SKM-1 (cell line): Measurements from ENCODE around the gene MRGPRD.

Experiments
- DNase-seq: peaks from one replicate; lab custom pipeline; 2025; ENCODE audit not compliant: unreplicated experiment; lab: John Stamatoyannopoulos, UW

The MRGPRD gene

DNA sequence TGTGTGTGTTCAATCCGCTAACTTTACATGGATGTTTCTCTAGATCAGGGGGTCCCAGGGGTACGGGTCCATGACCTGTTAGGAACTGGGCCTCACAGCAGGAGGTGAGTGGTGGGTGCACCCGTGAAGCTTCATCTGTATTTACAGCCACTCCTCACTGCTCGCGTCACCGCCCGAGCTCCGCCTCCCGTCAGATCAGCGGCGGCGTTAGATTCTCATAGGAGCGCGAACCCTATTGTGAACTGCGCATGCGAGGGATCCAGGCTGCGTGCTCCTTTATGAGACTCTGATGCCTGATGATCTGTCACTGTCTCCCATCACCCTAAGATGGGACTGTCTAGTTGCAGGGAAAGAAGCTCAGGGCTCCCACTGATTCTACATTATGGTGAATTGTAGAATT, 31.9 kb downstream of the MRGPRD start:
- no peak for DNase-seq

DNA sequence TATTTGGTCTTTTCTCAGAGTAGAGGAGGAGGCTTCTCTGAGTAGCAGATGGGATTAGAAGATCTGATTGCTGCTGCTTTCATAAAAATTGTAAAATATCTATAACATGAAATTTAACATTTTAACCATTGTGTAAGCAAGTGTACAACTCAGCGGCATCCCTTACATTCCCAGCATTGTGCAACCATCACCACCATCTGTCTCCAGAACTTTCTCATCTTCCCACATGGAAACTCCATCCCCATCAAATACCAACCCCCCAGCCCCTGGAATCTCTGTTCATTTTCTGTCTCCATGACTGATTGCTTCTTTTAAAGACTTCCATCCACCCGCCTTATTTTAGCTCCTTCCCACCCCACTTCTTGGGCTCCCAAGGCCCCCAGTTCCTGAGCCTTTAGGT, 32.3 kb downstream of the MRGPRD start:
- DNase-seq, result no peak

DNA sequence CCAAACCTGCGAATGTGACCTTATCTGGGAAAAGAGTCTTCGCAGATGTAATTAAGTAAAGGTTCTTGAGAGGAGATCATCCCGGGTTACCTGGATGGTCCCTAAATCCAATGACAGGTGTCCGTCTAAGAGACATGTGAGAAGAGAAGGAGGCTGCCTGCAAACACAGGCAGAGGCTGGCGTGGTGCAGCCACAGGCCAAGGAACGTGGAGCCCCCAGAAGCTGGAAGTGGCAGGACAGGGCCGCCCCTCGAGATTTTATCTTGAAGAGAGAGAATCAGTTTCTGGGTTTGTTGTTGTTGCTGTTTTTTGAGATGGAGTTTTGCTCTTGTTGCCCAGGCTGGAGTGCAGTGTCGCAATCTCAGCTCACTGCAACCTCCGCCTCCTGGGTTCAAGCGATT, 33.6 kb downstream of the MRGPRD start:
- no peak for DNase-seq

DNA sequence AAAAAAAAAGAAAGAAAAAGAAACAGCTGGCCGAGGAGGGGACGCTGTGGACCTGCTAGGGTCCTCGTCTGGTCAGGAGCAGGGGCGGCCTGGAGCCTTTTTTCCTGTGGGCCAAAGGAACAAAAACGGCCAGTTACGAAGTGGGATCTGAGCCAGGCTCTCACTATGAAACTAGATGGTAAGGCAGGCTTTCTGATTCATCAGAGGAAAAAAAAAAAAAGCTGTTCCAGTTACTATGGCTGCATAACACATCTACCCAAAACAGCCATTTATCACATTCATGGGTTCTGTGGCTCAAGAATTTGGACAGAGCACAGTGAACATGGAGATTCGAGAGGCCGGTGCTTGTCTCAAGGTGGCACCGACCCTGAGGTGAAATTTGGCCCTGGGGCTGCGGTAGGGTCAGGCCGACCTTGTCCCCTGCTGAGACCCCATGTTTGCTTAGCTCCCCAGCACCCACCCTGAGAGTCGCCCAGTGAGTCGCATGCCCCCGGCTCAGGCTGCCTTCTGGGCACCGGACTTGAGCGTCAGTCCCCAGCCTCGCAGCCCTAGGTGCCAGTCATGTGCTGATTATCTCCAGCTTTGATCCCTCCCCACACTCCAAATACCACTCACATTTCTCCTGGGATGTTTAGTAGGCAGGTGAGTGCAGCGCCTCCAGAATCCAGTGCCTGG, 34.2 kb downstream of the MRGPRD start:
- no peak for DNase-seq

DNA sequence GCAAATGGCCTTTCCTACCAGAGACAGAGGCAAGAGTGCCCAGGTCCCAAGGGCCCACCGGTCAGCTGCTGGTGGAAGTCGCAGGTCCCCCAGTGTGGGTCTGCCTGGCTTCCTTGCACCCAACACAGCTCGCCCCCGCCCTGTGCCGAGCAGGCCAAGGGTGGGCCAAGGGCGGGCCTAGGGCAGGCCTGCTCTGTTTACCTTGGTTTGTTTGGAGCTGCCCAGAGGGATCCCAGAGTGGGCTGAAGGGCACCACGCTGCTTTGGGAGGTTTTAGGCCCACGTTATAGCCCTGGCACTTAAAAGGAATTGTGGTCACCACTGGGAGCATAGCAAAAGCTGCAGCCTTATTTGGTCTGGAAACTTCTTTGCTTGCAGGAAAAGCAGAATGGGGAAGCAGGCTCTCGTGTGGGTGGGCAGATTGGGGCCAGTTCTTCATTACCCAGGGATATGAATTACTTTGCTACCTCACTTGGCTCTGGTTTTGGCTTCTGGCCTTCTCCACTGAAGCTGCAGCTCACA, 38.0 kb downstream of the MRGPRD start:
- no peak for DNase-seq

DNA sequence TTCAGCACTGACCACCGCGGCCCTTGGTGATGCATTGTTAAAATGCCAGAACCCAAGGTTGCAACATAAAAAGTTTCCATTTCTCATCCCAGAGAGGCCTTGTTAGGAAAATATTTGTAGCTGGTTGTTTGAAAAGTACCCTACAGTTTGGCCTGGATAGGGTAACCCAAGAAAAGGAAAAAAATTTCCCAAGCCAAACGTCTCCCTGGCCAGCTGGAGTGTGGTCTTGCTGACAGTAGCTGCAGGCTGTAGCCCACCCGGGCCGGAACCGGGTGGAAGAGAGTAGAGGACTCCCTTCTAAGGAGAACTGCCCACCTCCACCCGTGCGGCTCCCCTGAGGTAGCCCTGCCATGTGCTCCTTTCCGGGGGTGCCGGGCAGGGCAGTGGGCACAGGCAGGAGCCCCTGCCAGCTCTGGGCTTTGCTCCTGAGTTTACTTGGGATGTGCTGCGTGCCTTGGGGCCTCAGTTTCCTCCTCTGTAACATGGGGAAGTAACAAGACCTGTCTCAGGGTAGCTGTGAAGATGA, 38.6 kb downstream of the MRGPRD start:
- no peak for DNase-seq

DNA sequence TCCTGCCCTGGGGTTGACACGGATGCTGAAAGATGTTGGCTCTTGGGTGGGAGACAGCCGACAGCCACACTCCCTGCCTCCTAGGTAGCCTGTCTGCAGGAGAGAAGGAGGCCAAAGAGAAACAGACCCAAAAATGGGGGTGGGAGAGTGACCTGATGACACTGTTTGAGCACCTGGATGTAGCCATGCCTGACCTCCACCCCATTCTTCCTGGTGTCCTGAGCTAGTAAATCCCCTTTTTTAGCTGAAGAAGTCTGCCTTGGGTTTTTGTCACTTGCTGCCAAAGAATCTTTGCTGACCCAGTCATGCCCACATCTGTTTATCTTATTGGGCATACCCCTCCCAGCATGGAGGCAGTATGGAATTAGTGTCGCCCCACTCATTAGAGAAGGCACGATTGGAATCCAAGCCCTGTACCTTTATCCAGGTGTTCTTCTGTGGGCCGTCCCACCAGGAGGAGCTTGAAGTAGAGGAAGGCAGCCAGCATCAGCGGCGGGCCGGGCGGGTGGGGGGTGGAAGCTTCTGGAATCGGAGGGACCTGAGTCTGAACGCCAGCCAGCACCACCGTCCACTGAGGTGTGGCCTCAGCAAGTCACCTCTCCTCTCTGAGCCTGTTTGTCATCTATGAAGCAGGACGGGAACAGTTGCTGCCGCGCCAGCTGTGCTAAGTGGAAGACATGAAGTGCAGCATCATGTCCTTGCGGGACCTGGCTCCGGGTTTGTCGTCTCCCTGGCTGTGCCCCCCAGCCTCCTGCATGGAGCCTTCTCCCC, 39.3 kb downstream of the MRGPRD start:
- DNase-seq, result no peak

DNA sequence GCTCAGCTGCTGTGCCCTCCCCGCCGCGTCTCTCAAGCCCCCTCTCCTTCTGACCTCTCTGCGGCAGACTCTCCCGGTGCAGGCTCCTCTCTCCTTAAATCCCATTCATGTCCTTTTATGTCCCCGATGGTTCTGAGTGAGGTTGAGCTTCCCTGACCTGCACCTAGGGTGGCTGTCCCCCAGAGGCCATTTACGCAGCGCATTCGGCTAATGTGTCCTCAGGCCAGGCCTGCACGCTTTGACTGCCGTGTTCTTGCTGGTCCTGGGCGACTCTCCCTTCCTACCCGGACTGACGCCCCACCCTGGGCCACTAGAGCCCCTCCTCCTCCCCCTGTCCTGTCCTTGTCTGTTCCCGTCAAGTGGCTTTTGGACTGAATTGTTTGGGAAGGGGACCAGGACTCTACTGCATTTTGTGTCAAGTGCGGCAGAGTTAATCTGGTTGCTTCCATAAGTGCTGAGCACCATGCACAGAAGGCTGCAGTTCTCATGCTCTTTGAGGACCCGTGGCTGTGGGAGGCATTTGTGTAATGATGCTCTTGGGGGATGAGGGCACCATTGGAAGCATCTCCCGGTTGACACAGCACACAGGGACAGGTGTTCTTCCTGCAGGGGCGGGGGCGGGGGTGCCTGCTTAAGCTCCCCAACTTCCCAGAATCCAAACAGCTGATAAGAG, 40.0 kb downstream of the MRGPRD start:
- DNase-seq, result no peak

DNA sequence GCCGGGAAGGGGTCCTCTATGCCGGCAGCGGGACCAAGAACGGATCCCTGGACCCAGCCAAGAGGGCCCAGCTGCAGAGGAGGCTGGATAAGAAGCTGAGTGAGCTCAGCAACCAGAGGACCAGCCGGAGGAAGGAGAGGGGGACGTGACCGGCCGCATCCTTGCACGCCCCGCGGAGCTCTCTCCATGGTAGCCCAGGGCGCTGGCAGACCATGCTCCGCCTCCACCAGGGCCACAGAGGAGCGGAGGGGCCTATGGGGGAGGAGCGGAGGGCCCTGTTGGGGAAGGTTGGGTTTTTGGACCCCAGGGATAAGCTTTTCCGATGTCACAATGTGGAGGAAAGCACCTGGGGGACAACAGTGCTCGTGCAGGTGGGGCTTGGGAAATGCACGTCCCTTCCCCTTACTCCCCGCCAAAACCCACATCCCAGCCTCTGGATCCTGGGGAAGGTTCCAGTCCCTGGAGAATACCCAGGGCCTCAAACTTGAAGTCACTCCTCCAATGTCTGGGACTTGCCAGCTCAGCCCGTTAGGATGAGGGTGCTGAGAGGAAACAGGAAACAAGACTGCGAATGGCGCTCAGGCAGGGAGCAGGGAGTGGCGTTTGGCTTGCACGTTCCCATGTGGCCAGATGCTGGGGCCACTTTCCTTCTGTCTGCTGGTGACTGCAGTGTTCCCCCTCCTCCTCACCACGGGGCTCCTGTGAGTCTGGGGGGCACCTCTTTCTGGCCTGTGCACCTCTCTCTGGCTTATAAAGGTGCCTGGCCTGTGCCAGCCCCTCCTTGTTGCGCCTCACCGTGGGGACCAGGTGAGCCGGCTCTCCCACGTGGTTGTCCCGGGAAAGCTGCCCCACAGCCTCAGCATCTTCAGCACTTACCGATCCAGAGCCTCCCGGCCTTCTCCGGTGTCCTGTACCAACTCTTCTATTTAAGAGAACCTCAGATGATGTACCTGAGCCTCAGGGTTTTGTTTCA, 40.9 kb downstream of the MRGPRD start:
- no peak for DNase-seq

DNA sequence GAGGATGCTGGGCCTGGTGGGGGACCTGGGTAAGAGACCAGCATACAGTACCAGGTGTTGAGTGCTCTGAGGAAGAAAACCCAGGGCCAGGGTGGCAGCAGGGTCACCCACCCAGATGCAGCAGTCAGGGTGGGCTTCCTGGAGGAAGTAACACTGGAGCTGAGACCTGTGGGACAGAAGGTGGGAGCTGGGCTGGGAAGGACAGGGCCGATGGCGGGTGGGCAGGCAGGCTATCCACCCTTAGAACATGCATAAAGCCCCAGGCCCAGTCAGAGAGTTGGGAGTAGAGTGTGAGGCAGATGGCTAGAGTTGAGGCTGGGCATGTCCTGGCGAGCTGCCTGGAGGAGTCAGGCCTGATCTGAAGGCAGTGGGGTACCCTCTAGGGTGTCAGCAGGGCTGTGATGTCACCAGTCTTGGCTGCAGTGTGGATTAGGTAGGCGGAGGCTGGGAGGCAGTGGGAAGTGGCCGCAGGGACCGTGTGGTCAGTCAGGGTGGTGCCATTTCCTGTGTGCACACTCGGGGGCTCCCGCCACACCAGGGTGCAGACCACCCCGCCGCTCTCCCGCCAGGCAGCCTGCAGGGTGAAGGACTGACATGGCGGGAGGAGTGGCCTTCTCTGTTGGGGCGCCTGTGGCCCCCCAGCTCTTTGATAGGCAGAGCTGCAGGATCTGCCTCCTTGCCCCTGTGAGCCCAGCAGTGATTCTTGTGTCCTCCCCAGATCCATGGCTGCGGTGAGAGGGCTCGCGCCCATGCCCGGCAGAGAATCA, 41.8 kb downstream of the MRGPRD start:
- no peak for DNase-seq

DNA sequence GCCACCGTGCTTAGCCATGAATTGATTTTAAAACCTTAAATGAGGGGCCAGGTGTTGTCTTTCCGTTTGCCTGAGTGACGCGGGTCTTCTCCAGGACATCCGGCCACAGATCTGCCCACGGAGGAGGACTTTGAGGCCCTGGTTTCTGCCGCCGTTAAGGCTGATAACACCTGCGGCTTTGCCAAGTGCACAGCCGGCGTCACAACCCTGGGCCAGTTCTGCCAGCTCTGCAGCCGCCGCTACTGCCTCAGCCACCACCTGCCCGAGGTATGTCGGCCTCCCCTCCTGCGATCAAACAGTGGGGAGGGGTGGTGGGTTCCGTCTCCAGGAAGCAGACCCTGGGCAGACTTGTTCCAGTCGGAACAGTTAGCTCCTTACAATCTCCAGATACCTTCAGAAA, 42.7 kb downstream of the MRGPRD start:
- no peak for DNase-seq

DNA sequence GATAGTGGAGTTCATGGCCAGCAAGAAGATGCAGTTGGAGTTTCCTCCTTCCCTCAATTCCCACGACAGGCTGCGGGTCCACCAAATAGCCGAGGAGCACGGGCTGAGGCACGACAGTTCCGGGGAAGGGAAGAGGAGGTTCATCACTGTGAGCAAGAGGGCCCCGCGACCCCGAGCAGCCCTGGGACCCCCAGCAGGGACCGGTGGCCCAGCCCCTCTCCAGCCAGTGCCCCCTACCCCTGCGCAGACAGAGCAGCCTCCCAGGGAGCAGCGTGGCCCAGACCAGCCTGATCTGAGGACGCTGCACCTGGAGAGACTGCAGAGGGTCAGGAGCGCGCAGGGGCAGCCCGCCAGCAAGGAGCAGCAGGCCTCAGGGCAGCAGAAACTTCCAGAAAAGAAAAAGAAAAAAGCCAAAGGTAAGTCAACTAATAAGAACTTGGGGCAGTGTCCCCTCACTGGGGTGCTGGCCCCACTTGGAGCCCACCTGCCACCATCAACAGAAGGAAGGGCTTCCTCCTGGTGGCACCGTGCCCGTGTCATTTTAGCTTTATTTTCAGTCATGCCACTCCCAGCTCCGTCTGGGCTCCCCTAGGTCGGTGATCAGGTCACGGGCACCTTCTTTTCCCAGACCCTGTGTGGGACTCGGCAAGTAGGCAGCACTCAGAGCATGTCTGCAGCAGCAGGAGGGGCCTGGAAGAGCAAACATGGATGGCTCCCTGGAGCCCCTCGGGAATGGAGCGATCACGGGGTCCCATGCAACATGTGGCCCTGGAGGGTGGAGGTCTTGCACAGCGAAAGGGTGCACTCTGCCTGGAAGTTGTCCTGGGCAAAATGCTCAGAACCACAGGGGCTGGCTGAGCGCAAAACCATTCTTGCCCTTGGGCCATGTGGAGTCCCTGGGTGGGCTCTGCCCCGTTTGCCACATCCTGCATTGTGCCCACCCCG, 43.8 kb downstream of the MRGPRD start:
- DNase-seq, result no peak

DNA sequence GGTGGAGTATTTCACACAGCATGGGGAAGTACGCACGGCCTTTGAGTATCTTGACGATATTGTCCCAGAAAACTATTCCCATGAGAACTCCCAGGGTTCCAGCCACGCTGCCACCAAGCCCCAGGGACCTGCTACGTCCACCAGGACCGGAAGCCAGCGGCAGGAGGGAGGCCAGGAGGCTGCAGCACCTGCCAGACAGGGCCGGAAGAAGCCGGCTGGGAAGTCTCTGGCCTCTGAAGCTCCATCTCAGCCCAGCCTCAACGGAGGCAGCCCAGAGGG, 44.5 kb downstream of the MRGPRD start:
- no peak for DNase-seq

DNA sequence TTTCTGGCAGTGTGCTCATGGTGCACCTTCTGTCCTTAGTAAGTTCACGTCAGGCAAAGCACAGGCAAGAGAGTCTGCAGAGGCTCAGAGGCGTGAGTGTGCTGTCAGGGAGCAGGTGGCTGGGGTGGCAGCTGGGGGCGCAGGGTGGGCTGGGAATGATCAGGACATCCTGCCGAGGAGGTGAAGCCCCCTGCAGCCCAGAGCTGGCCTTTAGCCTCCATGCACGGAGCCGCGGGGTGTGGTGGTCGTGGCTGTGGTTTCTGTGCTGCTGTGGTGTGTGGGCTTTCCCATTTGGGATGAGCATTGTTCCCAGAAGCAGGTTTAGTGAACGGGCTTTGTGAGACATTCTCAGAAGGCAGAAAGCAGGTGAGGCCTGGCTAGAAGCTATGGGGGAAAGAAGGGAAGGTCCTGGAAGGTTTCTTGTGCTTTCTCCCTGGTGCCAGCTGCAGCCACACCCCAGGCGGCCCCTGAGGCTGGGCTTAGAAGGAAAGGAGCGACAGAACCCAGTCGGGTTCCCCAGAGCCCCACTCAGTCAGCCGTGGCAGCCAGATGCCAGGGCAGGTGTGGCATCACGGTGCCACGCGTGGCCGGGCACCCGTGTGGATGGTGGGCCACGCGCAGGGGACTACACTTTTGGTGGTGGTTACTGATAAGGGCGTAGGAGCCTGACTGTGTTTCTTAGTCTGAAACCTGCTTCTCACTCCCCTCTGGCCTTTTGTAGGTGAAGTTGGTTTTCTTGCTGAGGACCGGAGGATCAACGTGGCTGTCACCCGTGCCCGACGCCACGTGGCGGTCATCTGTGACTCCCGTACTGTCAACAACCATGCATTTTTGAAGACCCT, 45.0 kb downstream of the MRGPRD start:
- no peak for DNase-seq

DNA sequence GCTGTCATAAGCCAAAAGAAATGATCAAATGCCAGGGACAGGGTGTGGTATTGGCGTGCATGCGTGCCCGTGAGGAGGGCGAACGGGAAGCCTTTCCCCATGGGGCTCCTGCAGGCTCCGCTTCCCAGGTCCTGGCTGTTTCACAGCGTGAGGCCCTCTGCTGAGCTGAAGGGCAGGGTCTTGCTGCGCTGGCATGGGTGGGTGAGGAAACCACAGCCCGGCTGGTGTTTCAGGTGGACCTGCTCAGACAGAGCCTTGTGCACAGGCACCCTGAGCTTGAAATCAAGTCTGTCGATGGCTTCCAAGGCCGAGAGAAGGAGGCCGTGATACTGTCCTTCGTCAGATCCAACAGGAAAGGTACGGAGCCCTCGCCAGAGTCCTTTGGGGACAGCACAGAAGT, 45.7 kb downstream of the MRGPRD start:
- no peak for DNase-seq

DNA sequence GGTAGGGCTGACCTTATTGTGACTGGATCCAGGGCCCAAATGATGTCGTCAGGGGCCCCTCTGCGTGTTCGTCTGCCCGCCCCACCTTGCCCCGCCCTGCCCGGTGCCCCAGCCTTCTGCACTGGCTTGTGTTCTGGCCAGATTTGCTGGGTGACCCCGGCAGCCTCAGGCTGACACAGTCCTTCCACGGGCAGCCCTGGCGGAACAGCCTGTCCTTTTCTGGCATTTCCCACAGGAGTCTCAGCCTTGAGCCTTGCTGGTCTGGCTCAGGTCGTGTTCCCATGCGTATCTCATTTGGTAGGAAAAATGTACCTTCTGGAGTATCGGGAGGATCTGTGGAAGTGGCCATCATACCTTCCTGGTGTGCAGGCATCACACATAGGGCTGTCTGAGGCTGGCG, 46.1 kb downstream of the MRGPRD start:
- no peak for DNase-seq

DNA sequence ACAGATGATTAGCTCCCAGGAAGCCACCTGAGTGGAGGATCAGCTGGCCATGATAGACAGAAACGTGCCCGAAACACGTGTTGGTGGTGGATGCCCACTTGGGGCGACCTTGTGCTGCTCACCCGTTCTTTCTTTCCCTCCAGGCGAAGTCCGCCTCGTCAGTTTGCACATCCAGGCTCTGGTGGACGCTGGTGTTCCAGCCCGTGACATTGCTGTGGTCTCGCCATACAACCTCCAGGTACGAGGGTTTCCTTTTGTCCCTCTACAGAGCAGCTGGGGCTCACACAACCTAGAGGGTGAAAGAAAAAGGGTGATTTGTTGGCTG, 46.5 kb downstream of the MRGPRD start:
- no peak for DNase-seq

DNA sequence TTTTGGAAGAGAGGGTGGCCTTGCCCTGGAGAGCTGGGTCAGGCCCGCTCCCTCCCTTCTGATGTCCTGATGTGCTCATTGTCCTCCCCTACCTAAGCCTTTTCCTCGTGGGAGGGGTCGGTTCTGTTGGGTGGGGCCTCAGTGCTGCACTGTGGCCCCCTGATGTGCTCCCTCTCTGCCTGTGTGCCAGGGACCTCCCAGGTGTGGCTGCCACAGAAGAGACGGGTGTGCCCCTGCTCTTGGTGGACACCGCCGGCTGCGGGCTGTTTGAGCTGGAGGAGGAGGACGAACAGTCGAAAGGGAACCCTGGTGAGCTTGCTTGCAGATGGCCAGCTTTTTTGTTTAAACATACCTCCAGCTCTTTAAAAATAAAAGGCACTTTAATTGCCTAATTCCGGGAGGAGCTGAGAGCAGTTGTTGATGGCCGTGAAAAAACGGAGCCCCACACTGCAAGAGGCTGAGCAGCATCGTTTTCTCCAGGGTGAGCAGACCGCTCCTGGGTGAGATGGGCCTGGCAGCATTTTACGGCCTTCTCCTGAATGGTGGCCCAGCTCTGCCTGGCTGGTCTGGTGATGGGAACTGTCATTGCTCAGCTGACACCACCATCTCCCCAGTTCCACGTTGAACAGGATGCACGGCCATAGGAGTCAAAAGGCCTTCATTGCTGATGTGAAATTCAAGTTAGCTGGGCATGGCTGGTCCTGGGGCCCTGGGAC, 47.0 kb downstream of the MRGPRD start:
- DNase-seq, result no peak
